ENCODE measurements around the gene GJE1.

GRCh38 chr6:142130814-142131213, 1.9 kb upstream of the GJE1 start:
- TF ChIP-seq CTCF (IDR thresholded peaks at IDR 0.05) (no peak), POLR2A (IDR thresholded peaks at IDR 0.05) (no peak)
